GM18508 (cell line): ENCODE measurements around the gene SP100.
A peak's percentile ranks its signal among the peaks of the same experiment; 100 is the strongest.

Experiments
- ATAC-seq: cut with Tn5 transposase; IDR thresholded peaks from one replicate; pipeline ENCODE4 v1.9.1; 2021; ENCODE audit warnings: moderate number of reproducible peaks; ENCODE audit not compliant: insufficient read depth, unreplicated experiment

Gene SP100

DNA sequence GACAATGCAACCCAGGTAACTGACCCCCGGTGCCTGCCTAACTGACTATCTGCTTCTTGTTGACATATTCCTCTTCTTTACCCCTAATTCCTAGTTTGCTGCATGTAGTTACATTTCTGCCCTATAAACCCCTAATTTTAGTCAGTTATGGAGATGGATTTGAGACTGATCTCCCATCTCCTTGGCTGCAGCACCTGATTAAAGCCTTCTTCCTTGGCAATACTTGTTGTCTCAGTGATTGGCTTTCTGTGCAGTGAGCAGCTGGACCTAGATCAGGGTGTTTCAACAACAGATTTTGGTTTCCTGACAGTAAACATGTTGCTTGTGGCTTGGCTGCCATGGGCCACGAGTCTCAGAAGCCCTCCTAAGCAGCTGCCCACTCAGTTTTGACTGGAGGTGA is 105.4 kb downstream of the SP100 start:
- no peak for ATAC-seq

DNA sequence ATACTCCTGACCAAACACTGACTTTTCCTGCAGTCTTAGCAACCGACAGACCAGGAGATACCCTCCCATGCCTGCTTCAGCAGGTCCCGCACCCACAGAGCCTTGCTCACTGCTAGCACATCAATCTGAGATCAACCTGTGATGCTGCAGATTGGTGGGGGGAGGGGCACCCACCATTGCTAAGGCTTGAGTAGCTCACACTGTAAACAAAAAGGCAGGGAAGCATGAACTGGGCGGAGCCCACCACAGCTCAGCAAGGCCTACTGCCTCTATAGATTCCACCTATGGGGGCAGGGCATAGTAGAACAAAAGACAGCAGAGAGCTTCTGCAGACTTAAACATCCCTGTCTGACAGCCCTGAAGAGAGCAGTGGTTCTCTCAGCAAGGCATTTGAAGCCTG is 109.7 kb downstream of the SP100 start:
- no peak for ATAC-seq

DNA sequence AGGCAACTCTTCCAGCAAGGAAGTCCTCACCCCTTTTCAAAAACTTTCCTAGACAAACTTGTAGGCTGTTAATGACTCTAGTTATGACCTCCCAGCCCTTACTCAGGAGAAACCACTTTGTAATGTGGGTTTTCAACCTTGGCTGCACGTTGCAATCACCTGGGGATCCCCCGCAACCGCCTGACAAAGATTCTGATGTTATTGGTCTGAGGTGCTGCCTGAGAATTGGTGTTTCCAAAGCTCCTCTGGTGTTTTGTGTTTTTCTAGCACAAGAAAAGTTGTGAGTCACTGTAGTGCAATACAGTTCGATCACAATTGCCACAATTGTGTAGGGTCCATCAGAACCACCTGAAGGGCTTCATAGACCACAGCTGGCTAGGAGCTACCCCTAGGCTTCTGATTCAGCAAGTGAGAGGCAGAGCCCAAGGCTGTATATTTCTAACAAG is 121.6 kb downstream of the SP100 start:
- ATAC-seq, result peak; percentile 66

DNA sequence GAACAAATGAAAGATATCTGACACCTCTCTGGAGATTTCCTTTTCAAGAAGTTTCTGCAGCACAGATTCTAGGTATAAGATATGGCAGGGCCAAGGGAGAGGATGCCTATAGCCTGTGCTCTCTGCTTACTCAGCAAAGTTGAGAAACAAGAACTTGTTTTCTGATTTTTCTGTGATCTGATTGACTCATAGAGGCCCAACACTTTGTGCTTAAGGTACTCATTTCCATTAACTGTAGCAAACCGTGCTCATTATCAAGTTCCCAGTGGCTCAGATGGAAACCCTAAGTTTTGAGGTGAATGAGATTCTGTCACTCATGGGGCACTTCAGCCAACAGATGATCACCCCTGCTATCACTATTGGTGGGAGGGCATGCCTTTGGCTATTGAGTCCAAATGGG is 124.3 kb downstream of the SP100 start:
- ATAC-seq, result no peak

DNA sequence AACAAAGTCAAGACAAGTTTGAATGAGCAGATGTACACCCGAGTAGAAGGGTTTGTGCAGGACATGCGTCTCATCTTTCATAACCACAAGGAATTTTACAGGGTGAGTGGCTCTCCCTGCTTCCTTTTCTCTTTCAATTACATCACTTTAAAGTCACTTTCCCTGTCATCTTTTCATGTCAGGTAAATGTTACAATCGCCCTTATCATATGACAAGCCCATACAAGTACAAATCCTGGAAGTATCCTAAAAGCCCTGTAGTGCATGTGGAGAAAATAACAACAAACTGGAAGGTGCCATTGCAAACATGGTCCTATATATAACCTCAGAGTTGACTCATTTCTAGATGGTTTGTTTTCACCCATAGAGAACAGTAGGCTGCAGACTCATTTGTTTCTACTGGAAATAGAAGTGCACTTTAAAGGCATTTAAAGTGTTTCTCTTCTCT is 126.0 kb downstream of the SP100 start:
- peak; percentile 51 for ATAC-seq

DNA sequence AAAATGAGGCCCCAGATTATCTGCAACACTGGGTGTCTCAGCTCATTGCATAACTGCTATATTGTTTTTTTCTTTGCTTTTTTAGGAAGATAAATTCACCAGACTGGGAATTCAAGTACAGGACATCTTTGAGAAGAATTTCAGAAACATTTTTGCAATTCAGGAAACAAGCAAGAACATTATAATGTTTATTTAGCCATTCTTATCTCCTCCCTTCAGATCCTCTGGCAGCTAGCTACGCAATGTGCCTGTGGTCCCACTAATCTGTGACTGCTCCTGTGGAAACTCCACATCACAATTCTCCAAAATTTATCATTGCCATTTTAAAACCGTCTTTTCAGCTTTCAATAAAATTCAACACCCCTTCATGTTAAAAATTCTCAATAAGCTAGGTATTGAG is 126.8 kb downstream of the SP100 start:
- no peak for ATAC-seq

DNA sequence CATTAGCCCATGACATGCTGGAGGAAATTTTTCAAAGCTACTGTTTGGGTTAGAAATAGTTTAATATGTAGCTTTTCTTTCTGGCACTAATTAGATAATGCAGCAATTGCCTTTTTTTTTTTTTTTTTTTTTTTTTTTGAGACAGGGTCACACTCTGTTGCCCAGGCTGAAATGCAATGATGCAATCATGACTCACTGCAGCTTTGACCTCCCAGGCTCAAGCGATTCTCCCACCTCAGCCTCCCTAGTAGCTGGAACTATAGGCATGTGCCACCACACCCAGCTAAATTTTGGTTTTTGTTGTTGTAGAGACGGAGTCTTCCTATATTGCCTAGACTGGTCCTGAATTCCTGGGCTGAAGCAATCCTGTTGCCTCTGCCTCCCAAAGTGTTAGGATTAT is 136.2 kb downstream of the SP100 start:
- ATAC-seq, result no peak

DNA sequence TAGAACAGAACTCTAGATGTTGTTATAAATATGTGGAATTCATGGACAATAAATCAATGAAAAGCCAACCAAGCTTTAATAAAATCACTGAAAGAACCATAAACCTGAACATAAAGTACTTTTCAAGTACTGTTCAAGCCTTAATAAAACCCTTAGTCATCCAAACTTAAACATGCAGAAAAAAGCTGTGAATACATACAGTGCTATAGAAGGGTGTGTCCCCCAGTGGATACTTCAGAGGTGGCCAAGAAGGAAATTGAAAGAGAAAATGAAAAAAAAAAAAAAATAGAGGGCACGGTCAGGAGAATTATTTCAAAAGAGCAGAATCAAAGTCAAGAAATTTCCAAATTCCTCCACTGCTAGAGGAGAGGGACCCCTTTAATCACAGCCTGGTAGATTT is 141.1 kb downstream of the SP100 start:
- no peak for ATAC-seq

DNA sequence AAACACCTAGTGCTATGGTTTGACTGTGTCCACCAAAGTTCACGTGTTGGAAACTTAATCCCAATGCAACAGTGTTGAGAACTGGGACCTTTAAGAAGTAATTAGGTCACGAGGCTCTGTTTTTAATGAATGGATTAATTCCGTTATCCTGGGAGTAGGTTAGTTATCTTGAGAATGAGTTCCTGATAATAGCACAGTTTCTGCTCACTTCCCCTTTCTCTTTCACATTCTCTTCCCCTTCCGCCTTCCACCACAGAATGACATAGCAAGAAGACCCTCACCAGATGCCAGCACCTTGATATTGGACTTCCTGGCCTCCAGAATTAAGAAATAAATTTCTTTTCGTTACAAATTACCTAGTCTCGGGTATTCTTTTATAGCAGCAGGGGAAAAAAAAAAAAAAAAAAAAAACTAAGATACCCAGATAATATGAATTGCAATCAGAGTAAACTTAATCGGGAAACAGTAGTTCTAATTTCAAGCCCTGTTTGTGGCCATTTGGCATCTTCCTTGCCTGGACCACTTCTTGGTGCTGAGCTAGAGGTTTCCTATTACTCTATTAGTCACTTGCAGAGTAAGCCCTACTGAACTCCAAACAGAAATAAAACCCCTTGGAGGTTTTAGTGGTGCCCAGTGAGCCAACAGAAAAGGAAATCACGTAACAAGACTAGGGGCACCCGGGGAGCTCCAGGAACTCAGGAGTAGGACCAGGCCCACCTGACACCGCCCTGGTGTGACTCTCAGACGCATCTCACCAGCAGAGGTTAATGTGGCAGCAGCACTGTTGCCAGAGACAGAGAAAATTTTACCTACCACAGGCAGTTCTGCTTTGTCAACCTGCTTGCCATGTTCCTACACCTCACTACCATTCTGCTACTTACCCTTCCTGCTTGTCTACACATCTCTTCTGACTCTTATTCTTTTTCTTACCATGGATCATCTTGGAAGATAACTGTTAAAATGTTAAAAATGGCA is 149.1 kb downstream of the SP100 start:
- no peak for ATAC-seq

DNA sequence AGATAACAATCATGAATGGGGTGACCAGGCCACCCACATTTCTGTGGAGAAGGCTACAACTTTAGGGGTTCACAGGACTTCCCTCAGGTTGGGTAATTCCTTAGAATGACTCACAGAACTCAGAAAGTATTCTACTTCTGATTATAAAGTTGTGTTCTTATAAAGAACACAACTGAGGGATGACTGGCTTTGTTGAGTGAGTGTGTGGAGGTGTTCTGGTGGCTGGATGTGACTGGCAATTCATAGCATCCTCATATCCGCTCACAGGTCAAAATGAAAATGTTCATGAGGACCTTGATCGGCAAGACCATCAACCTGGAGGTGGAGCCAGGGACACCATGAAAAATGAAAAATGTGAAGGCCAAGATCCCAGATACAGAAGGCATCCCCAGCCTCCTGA is 153.3 kb downstream of the SP100 start:
- no peak for ATAC-seq

DNA sequence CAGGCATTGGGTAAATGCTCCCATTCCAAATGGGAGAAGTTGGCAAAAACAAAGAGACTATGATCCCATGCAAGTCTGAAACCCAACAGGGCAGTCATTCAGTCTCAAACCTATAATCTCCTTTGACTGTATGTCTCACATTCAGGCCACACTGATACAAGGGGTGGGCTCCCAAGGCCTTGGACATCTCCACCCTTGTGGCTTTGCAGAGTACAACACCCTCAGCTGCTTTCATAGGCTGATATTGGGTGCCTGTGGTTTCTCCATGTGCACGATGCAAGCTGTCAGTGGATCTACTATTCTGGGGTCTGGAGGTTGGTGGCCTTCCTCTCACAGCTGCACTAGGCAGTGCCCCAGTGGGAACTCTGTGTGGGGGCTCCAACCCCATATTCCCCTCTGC is 155.0 kb downstream of the SP100 start:
- ATAC-seq, result no peak

DNA sequence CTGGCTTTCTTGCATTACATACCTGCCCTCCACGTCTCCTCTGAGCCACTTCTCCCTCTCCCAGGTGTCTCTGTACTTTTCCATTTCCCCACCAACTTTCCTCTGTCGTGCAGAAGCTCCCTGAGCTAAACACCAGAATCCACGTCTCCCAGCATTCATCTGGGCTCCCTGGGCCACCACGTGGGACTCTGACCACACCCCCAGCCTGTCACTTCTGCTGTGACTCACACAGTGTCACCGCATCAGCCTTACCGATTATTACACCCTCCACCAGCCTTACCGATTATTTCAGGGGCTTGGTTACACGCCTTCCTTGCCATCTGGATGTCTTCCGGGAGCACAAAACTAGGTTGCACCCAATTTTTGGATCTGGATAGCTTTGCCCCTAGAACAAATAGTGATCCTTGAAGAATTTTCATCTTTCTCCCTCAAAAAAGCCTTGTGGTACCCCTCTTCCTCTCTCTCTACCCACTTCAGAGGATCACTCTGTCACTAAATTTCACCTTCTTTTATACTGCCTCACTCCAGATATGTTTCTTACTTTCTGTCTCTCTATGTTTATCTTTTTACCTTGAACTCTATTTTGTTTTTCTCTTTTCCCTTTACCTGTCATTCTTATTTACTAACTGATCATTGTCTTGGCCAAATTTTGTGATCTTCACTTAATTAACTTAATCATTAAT is 159.8 kb downstream of the SP100 start:
- ATAC-seq, result no peak

DNA sequence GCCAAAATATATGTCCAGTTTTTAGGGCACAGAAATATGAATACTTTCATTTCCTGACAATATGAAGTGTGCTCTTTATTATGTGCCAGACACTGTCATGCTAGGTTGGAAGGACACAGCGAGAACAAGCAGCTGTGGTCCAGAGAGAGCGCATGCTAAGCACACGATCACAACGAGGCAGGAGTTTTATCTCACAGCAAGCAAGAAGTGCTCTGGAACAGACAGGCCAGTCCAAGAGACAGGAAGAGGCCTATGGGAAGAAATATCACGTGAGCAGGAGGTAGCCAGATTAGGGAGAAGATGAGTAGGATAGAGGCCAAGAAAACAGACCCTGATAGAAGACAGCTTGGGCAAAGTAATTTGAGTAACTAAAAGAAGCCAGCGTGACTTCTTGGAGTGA is 161.1 kb downstream of the SP100 start:
- ATAC-seq, result no peak

DNA sequence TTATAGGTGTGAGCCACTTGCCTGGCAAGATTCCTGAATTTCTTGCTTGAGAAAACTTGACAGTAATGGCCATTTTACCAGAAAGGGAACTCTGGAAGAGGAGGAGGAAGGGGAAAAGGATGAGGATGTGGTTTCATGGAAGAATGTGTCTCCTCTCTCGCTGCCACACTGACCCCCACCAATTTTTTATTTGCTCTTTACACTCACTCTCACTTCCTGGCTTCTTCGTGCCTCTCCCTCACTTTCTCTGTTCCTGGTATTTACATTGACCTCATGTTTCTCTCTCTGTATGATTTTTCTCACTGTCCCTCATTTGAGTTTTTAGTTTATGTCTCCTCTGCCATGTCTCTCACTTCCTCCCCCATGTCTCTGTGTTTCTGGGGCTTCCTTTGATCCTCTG is 162.1 kb downstream of the SP100 start:
- no peak for ATAC-seq

DNA sequence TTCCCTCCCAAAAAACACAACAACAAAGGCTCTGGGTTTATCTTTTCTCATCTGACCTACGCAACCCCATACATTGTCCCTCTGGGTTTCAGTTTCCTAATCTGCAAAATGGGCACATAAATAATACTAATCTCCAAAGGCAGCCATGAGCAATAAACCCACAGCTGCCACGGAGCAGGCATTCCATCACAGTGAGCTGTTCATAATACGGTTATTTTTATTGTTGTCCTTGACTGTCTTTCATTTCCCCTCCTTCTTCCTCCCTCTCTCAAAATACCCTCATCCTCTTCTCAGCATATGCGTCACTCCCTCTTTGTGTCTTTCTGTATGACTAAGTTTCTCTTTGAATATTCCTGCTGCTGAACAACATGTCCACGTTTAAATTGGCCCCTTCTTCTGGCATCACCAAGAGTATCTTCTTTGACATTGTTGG is 166.9 kb downstream of the SP100 start:
- ATAC-seq, result peak; percentile 55

DNA sequence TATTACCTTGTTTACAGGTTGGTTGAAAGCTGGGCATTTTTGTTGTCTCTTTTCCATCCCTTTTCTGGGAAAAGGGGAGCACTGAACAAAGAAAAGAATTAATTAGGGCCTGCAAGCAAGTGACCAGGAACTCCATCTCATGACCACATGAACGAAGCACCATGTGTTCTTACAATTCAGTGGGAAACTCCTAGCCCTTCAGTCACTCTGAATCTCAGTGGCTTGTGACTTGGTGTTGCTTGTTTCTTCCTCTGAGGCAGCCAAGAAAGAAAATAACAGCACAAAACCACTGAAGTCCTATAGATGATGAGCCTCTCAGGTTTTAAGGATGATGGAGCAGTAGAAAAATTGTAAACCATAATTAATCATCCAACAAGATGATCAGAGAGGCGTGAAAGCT is 167.6 kb downstream of the SP100 start:
- ATAC-seq, result no peak

DNA sequence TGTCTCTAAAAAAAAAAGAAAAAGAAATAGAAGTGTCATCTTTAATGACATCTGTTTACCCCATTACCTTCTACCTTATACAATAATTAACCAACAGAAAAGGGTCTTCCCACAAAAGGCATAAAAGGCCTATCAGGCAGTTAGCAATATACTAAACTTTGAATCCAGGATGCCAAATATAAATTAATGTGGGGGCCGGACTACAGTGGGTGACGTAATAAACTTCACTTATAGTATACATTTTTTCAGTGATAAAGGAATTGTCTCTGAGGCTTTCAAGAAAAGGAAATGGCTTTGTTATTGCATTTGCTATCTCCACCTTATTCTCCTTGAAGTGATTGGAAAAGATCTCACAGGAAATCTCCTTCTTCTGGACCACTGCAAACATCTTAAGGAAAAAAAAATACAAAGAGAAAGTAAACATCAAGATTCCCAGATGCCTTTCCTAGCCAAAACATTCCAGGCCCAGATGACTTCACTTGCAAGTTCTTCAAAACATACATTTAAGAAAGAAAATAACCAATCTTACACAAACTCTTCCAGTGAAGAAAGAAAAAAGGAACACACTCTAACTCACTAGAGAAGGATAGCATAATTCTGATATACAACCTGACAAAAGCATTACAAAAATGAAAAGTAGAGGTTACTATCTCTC is 170.5 kb downstream of the SP100 start:
- ATAC-seq, result no peak

DNA sequence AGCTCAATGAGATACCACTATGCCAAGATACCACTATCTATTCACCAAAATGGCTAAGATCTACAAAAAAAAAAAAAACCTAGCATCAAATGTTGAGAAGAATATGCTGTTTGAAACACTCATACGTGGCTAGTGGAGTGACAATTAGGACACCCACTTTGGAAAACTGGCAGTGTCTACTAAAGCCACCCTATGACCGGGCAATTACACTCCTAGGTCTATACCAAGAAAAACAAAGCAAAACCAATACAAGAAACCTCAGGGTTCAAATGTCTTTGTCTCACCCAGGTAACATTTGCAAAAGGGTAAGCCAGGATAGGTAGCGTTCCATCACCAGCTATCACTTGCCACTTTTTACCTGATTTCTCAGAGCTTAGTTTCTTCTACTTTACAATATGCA is 173.0 kb downstream of the SP100 start:
- no peak for ATAC-seq

DNA sequence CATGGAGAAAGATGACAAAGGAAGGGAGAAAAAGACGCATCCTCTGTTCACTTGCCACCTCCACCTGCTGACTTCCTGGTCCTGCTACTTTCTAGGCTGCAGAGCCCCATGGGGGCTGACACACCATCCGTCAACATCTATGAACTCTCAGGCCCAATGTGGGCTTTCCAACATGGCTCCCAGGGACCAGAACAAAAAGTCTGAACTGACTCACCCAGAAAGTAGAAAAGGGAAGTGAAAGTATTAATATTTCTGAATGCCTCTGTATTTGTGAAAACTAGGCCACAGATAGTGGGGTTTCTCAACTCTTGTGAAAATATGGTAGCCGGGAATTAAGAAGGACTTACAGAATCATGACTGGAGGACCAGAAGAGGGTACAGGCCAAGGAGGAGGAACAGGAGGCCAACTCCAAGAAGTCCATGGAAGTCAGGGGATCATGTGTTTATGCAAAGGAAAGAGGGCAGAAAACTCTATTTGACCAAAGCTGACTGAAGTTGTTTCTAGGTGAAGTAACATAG is 173.6 kb downstream of the SP100 start:
- peak; percentile 94 for ATAC-seq

DNA sequence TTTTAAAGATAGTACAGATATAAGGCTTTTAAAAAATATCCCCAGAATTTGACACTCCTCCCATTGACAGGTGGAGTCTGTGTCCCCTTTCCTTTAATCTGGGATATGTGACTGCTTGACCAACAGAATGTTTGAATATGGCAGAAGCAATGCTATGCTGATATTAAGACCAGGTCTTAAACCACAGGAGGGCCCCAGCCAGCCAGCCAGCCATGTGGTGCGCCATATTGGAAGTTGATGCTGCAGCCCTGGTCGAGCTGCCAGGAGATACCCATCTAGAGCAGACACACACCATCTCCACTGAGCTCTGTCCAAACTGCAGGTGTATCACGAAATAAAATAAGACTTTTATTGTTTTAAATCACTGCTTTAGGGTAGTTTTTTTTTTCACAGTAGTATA is 174.3 kb downstream of the SP100 start:
- ATAC-seq, result no peak

DNA sequence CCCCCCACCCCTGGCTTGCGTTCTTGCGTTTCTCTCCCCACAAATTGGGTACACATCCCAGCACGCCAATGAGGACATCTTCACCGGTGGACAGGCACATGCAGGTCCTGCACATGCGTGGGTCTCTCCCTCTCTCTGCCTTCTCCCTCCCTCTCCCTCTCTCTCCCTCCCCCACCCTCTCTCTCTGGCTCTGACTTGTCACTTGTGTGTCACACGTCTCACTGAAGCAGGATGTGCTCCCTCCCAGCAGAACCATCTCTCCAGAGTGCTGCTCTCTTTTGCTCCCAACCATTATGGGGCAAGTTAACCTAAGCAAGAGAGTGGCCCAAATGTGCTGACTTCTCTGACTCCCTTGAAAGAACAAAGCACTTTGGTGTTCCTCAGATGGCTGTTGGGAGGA is 175.8 kb downstream of the SP100 start:
- no peak for ATAC-seq
